ENCODE measurements around the gene PBX1. TPM values are rescaled to one million over a fixed set of nuclear protein-coding genes. Genes with fewer than 3 reads are reported as not detected.
A peak's percentile ranks its signal among the peaks of the same experiment; 100 is the strongest.

The PBX1 gene
- total and polyA plus RNA-seq, 2 experiments from 2014 or later = 40.0 to 104 TPM

- TF ChIP-seq REST (IDR thresholded peaks at IDR 0.05; ENCODE audit: unreplicated experiment) (no peak), JUNB (IDR thresholded peaks at IDR 0.05; ENCODE audit: unreplicated experiment) (no peak), ZNF331 (CRISPR knock-in tag; IDR thresholded peaks at IDR 0.05; ENCODE audit: low read depth) (no peak), CTCF (conservative IDR thresholded peaks at IDR 0.05; ENCODE audit: low read depth in 2 of 2) (no peak)
Measured at GRCh38 chr1:164628772-164629171, 69.8 kb downstream of the PBX1 start (continued).

GRCh38 chr1:164629971-164630370 lies 71.0 kb downstream of the PBX1 start:
- ATAC-seq (no peak), DNase-seq (ENCODE audit: low spot score) (no peak)
- Histone ChIP-seq H3F3A (replicated peaks; ENCODE audit: low read depth) (0 out of 2 replicates have a peak, but pooled peaks cover 7% of the 10 kb centered on the region), H3K79me2 (replicated peaks; ENCODE audit: insufficient read depth) (peaks cover 99% of the 10 kb centered on the region), H3K27ac (ENCODE audit: low read depth) (no peak overlapping the region), H3K36me3 (ENCODE audit: insufficient read depth) (no peaks in the 10 kb centered on the region), H4K20me1 (replicated peaks; ENCODE audit: insufficient read depth) (peaks cover 28% of the 10 kb centered on the region; the same call in 1 of the 2 replicates), H3K4me2 (no peak overlapping the region), H3K27me3 (ENCODE audit: insufficient read depth) (no peaks in the 10 kb centered on the region), H3K9me2 (ENCODE audit: insufficient read depth) (no peaks in the 10 kb centered on the region), H2AFZ (no peak overlapping the region), H3K4me1 (ENCODE audit: insufficient read depth) (peaks cover 42% of the 10 kb centered on the region), H3K4me3 (no peak overlapping the region)
- Mint-ChIP-seq H3K36me3 (ENCODE audit: low read depth) (peaks cover 7% of the 10 kb centered on the region; the same call in 2 of the 3 replicates), H3K4me1 (peaks cover 61% of the 10 kb centered on the region), H3K9me3 (no peaks in the 10 kb centered on the region), H3K4me3 (no peak overlapping the region), H3K27ac (0 out of 2 replicates have a peak overlapping the region, but pooled peaks have one; percentile 3), H3K27me3 (ENCODE audit: insufficient read depth, low read depth, poor library complexity) (peaks cover 3% of the 10 kb centered on the region)
- TF ChIP-seq EZH2phosphoT487 (IDR thresholded peaks at IDR 0.05; ENCODE audit: unreplicated experiment) (no peak), NANOG (IDR thresholded peaks at IDR 0.05; ENCODE audit: borderline replicate concordance) (no peak), ZNF462 (CRISPR knock-in tag; IDR thresholded peaks at IDR 0.05) (no peak), EZH2 (IDR thresholded peaks at IDR 0.05; ENCODE audit: low read depth, unreplicated experiment) (no peak), CTCF (conservative IDR thresholded peaks at IDR 0.05; ENCODE audit: low read depth in 2 of 2) (no peak), ETS1 (IDR thresholded peaks at IDR 0.05) (no peak), JUNB (IDR thresholded peaks at IDR 0.05; ENCODE audit: unreplicated experiment) (no peak)

Data from GM23338 (cell line).